ACC112 (cell line): ENCODE measurements around the gene WDR81.
A peak's percentile ranks its signal among the peaks of the same experiment; 100 is the strongest.
"Not testable (repeated sequence)": the region's sequence is repeated elsewhere in the genome, so short reads cannot be mapped to it uniquely, and the experiment has no call there.

Experiments used
- H2AFZ ChIP-seq: fragments of 200-600 bp; sonication (generic); one replicate; pipeline ENCODE4 v1.6.0; 2017; ENCODE audit warnings: antibody characterized with exemption, low read length; ENCODE audit not compliant: unreplicated experiment
- H3K27ac ChIP-seq: fragments of 200-600 bp; sonication (generic); 2 replicates; pipeline ENCODE4 v1.5.1; 2014; ENCODE audit warnings: low read depth, mild to moderate bottlenecking, antibody characterized with exemption, low read length, moderate library complexity
- H3K27me3 ChIP-seq: fragments of 200-600 bp; sonication (generic); 2 replicates; pipeline ENCODE4 v1.6.1; 2014; ENCODE audit warnings: mild to moderate bottlenecking, antibody characterized with exemption, low read length, moderate library complexity, mixed read lengths; ENCODE audit not compliant: insufficient read depth
- H3K36me3 ChIP-seq: fragments of 200-600 bp; sonication (generic); 2 replicates; pipeline ENCODE4 v1.6.1; 2016; ENCODE audit warnings: mild to moderate bottlenecking, antibody characterized with exemption, low read length, moderate library complexity, mixed read lengths; ENCODE audit not compliant: insufficient read depth
- H3K4me1 ChIP-seq: fragments of 200-600 bp; sonication (generic); one replicate; pipeline ENCODE4 v1.6.1; 2016; ENCODE audit warnings: low read length, mixed read lengths; ENCODE audit not compliant: insufficient read depth, unreplicated experiment, control insufficient read depth
- H3K4me3 ChIP-seq: fragments of 200-600 bp; sonication (generic); 2 replicates; pipeline ENCODE4 v1.5.1; 2014; ENCODE audit warnings: mild to moderate bottlenecking, low read depth, low read length
- H3K79me2 ChIP-seq: fragments of 200-600 bp; sonication (generic); one replicate; pipeline ENCODE4 v1.6.0; 2016; ENCODE audit warnings: low read length; ENCODE audit not compliant: control insufficient read depth, unreplicated experiment, insufficient read depth

The WDR81 gene

GRCh38 chr17:1755827-1756262, 31.3 kb downstream of the WDR81 start:
- Histone ChIP-seq H3K79me2 (no peaks in the 10 kb centered on the region), H3K4me3 (no peak overlapping the region), H3K36me3 (no peaks in the 10 kb centered on the region), H2AFZ (no peak overlapping the region), H3K27me3 (no peaks in the 10 kb centered on the region), H3K27ac (no peak overlapping the region), H3K4me1 (peaks cover 6% of the 10 kb centered on the region)

- H3K27me3 ChIP-seq: no peaks in the 10 kb centered on the region
- H3K79me2 ChIP-seq: no peaks in the 10 kb centered on the region
- H3K4me1 ChIP-seq: peaks cover 20% of the 10 kb centered on the region
- H3K4me3 ChIP-seq: no peak overlapping the region
- no peak overlapping the region for H3K27ac ChIP-seq
- no peaks in the 10 kb centered on the region for H3K36me3 ChIP-seq
- no peak overlapping the region for H2AFZ ChIP-seq
Observed at GRCh38 chr17:1758807-1759206, 34.3 kb downstream of the WDR81 start.

GRCh38 chr17:1759529-1759928, 35.0 kb downstream of the WDR81 start:
- no peak overlapping the region for H2AFZ ChIP-seq
- no peaks in the 10 kb centered on the region for H3K27me3 ChIP-seq
- H3K27ac ChIP-seq: no peak overlapping the region
- no peaks in the 10 kb centered on the region for H3K79me2 ChIP-seq
- peaks cover 27% of the 10 kb centered on the region for H3K4me1 ChIP-seq
- H3K36me3 ChIP-seq: no peaks in the 10 kb centered on the region
- no peak overlapping the region for H3K4me3 ChIP-seq

DNA sequence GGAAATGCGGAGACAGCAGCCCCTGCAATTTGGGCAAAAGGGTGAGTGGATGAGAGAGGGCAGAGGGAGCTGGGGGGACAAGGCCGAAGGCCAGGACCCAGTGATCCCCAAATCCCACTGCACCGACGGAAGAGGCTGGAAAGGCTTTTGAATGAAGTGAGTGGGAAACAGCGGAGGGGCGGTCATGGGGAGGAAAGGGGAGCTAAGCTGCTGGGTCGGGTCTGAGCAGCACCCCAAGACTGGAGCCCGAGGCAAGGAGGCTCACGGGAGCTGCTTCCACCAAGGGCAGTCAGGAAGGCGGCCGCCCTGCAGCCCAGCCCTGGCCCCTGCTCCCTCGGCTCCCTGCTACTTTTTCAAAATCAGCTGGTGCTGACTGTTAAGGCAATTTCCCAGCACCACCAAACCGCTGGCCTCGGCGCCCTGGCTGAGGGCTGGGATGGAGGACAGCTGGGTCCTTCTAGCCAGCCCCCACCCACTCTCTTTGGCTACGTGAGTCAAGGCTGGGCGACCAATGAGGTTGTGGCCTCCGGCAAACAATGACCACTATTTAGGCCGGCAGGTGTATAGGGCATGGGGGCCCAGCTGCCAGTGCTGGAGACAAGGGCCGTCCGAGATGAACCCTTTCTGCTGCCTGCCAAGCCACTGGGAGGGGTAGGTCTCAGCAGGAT, 37.9 kb downstream of the WDR81 start:
- H3K27ac ChIP-seq: peak overlapping the region; percentile 78; the same call in 1 of the 2 replicates
- H3K4me1 ChIP-seq: peaks cover 28% of the 10 kb centered on the region
- no peaks in the 10 kb centered on the region for H3K79me2 ChIP-seq
- H3K27me3 ChIP-seq: no peaks in the 10 kb centered on the region
- peak overlapping the region; percentile 74 for H3K4me3 ChIP-seq
- no peaks in the 10 kb centered on the region for H3K36me3 ChIP-seq
- no peak overlapping the region for H2AFZ ChIP-seq

DNA sequence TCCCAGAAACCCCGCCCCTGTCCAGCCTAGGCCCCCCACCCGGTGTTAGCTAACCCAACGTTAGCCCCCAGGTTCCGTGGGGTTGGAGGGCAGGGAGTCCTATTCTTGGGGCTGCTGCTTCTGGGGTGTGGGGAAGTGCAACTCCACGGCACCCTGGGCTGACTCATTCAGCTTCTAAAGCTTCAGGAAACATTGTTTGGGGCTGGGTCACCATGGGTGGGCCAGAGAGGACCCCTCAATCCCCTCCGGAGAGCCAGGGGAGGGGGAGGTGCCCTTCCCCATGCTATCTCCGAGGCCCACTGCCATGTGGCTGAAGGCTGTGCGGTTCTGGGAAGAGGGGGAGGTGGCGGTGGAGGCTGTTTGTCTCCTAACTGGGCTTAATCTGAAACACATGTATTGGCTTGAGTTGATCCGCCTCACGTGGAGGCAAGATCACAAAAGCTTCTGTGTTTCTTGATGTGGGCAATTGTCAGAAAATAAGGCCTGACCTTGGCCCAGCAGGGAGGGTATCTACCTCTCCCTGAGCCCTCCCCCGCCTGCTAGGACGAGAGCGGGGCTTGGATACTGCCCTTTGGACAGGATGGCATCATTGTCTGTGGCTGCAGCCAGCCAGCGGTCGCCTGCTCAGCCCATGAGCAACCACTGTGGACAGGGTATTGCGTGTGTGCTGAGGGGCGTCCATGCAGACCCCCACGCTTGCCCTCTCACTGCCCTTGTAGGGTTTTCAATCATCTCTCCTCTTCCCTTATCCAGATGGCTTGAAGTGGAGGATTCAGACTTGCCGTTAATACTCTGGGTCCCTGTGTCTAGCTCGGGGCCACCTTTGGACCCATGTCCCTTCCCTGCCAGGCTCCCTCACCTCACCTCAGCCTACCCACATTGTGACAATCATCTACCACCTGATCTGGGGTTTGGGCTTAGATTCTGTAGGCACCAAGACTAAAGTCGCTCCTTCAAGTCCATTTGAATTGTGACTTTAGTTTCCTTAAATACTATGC, 38.7 kb downstream of the WDR81 start:
- Histone ChIP-seq H3K79me2 (no peaks in the 10 kb centered on the region), H3K4me3 (peak overlapping the region; percentile 74), H3K36me3 (no peaks in the 10 kb centered on the region), H2AFZ (peak overlapping the region; percentile 86), H3K27me3 (no peaks in the 10 kb centered on the region), H3K4me1 (peaks cover 28% of the 10 kb centered on the region), H3K27ac (peak overlapping the region; percentile 78)

- Histone ChIP-seq H3K4me1 (peaks cover 28% of the 10 kb centered on the region), H3K36me3 (no peaks in the 10 kb centered on the region), H2AFZ (peak overlapping the region; percentile 94), H3K27ac (peak overlapping the region; percentile 78), H3K4me3 (peak overlapping the region; percentile 74), H3K27me3 (no peaks in the 10 kb centered on the region), H3K79me2 (no peaks in the 10 kb centered on the region)
Observed at GRCh38 chr17:1764284-1764683, 39.8 kb downstream of the WDR81 start.

GRCh38 chr17:1764705-1765104, 40.2 kb downstream of the WDR81 start:
- Histone ChIP-seq H3K4me1 (peaks cover 28% of the 10 kb centered on the region), H3K4me3 (peak overlapping the region; percentile 74; the same call in 1 of the 2 replicates), H3K27ac (peak overlapping the region; percentile 78), H2AFZ (peak overlapping the region; percentile 94)
- H3K36me3 ChIP-seq, H3K27me3 ChIP-seq, H3K79me2 ChIP-seq: not testable (repeated sequence)

- Histone ChIP-seq H3K27ac (no peak overlapping the region), H3K27me3 (no peaks in the 10 kb centered on the region), H3K36me3 (no peaks in the 10 kb centered on the region), H3K4me1 (peaks cover 28% of the 10 kb centered on the region), H2AFZ (no peak overlapping the region), H3K79me2 (no peaks in the 10 kb centered on the region), H3K4me3 (no peak overlapping the region)
Observed at GRCh38 chr17:1765576-1765975, 41.1 kb downstream of the WDR81 start.

DNA sequence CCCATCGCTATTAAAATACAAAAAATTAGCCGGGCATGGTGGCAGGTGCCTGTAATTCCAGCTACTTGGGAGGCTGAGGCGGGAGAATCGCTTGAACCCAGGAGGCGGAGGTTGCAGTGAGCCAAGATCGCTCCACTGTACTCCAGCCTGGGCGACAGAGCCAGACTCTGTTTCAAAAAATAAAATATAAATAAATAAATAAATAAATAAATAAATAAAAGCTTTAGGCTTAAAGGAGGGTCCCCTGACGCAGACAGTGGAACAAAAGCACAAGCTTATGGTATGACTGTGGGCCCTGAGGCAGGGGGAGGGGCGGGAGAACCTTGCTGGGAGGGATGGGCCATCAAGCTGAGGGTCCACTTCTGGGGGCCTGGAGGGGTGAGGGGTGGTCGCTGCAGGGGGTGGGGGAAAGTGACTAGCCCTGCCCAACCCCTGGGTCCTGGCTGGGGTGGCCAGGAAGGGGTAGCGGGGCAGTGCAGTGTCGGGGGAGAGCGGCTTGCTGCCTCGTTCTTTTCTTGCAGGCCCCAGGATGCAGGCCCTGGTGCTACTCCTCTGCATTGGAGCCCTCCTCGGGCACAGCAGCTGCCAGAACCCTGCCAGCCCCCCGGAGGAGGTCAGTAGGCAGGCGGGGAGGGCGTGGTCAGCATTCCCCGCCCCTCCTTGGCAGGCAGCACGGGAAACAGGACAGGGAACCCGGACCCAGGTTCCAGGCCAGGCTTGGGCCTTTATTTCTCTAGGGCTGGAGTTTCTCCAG, 42.1 kb downstream of the WDR81 start:
- Histone ChIP-seq H3K27ac (no peak overlapping the region), H3K27me3 (no peaks in the 10 kb centered on the region), H3K4me1 (peaks cover 28% of the 10 kb centered on the region)

GRCh38 chr17:1767358-1767757, 42.9 kb downstream of the WDR81 start:
- peaks cover 23% of the 10 kb centered on the region for H3K4me1 ChIP-seq
- H3K79me2 ChIP-seq: no peaks in the 10 kb centered on the region
- H3K27me3 ChIP-seq: no peaks in the 10 kb centered on the region
- no peak overlapping the region for H3K4me3 ChIP-seq
- H2AFZ ChIP-seq: no peak overlapping the region
- no peaks in the 10 kb centered on the region for H3K36me3 ChIP-seq
- H3K27ac ChIP-seq: no peak overlapping the region

More for the DNA sequence above, 42.1 kb downstream of the WDR81 start:
- Histone ChIP-seq H3K4me3 (no peak overlapping the region), H3K79me2 (no peaks in the 10 kb centered on the region), H3K36me3 (no peaks in the 10 kb centered on the region), H2AFZ (no peak overlapping the region)
